Memory B cell (primary cell): ENCODE data around the gene GGT6.

ENCODE experiments used
- ATAC-seq: fragments of 150-1000 bp; cut with Tn5 transposase; 2 replicates; pipeline ENCODE4 v1.10.0; 2021; ENCODE audit warnings: low read depth, mild to moderate bottlenecking, moderate library complexity
- DNase-seq, 2 donors: peaks; one replicate each; pipeline ENCODE4 v3.0.0; 2022; ENCODE audit warnings: low spot score in 2 of 2
- H3K27ac Mint-ChIP-seq: one replicate; pipeline ENCODE4 v1.8.0; 2022; ENCODE audit warnings: mild to moderate bottlenecking, moderate library complexity, mixed read lengths
- H3K27me3 Mint-ChIP-seq: one replicate; pipeline ENCODE4 v1.8.0; 2022; ENCODE audit warnings: mixed read lengths
- H3K36me3 Mint-ChIP-seq: one replicate; pipeline ENCODE4 v1.8.0; 2022; ENCODE audit warnings: mild to moderate bottlenecking, mixed read lengths
- H3K4me1 Mint-ChIP-seq: one replicate; pipeline ENCODE4 v1.8.0; 2022; ENCODE audit warnings: mixed read lengths
- H3K4me3 Mint-ChIP-seq: one replicate; pipeline ENCODE4 v1.8.0; 2022; ENCODE audit warnings: mild to moderate bottlenecking, moderate library complexity, mixed read lengths
- H3K9me3 Mint-ChIP-seq: one replicate; pipeline ENCODE4 v1.8.0; 2022; ENCODE audit warnings: mixed read lengths

Gene GGT6

DNA sequence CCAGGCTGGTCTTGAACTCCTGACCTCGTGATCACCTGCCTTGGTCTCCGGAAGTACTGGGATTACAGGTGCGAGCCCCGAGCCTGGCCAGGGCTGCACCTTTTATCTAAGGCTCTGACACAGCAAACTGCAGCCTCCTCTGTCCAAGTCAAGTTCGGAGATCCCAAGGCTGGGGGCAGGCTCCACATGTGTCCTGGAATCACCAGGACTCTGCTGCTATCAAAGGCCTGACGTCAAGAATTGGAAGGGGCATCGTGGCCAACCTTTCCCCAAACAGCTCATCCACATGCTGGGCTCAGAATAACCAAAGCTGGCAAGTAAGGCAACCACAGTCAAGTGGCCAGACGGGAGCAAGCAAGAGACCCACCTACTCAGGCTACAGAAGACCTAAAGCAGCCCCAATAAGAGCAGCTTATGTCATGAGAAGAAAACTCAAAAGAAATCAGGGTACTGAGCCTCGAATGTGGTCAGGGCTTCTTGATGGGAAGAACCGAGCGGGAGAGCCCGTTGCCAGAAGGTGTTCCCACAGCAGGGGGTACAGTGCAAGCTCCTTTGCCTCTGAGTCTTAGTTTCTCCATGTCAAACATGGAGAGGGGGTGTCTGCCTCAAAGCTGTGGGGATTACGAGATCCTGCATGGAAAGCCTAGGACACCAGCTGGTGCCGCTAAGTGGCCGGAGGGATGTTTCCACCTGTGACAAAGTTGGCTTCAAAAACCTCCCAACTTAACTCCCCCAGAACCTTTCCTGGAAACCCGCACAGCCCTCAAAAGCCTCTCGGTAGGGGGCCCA, 13.1 kb downstream of the GGT6 start:
- Mint-ChIP-seq H3K9me3 (no peaks in the 10 kb centered on the region), H3K27ac (no peak overlapping the region), H3K36me3 (peaks cover 24% of the 10 kb centered on the region), H3K4me1 (no peaks in the 10 kb centered on the region), H3K27me3 (no peaks in the 10 kb centered on the region), H3K4me3 (no peak overlapping the region)
- no peak for DNase-seq
- no peak for ATAC-seq

DNA sequence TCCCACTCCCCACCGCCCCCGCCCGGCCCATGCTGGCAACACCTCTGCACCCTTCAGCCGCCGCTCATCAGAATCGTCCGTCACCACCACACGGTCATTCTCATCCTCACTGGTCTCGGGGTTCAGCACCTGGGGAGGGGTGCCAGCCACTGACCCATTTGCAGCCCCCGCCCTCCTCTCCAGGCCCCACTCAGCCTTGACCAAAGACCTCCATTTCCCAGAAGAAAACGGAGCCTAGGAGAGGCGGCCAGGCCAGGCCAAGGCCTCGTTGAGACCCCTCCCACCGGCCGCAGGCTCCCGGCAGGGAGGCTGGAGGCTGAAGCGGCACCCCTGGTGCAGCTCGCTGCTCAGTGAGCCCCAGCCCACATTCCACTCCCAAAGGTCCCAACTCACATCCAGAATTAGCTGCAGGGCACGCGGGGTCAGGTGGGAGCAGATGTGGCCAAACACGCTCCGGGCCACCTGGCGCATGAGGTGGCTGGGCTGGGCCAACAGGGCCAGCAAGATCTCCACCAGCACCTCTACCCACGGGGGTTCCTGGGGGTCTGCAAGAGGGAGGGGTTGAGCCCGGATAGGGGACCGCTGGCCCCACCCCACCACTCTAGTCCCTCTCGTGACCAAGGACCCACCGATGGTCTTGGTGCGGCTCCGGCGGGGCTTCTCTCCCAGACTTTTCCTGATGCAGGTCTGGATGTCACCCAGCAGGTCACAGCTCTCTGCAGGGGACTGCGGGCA, 15.0 kb downstream of the GGT6 start:
- ATAC-seq (no peak), DNase-seq (no peak)
- H3K9me3 Mint-ChIP-seq: no peaks in the 10 kb centered on the region
- no peaks in the 10 kb centered on the region for H3K27me3 Mint-ChIP-seq
- H3K27ac Mint-ChIP-seq: no peak overlapping the region
- H3K4me3 Mint-ChIP-seq: no peak overlapping the region
- no peaks in the 10 kb centered on the region for H3K4me1 Mint-ChIP-seq
- H3K36me3 Mint-ChIP-seq: peaks cover 26% of the 10 kb centered on the region

DNA sequence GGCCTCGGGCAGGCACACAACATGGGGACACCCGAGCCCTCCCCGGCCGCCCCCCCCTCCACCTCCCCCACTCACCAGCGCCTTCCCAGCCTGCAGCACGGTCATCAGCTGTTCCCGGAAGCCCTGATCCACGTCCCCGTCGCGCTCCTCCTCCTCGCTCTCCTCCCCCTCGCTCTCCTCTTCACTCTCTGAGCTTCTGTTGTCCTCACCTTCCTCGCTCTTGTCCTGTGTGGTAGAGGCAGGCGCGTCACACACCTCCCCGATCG, 15.5 kb downstream of the GGT6 start:
- no peak overlapping the region for H3K4me3 Mint-ChIP-seq
- peaks cover 26% of the 10 kb centered on the region for H3K36me3 Mint-ChIP-seq
- H3K27ac Mint-ChIP-seq: no peak overlapping the region
- H3K4me1 Mint-ChIP-seq: no peaks in the 10 kb centered on the region
- H3K9me3 Mint-ChIP-seq: no peaks in the 10 kb centered on the region
- H3K27me3 Mint-ChIP-seq: no peaks in the 10 kb centered on the region
- ATAC-seq (no peak), DNase-seq (no peak)

- peaks cover 30% of the 10 kb centered on the region for H3K36me3 Mint-ChIP-seq
Observed at GRCh38 chr17:4544135-4544950, 16.0 kb downstream of the GGT6 start.

DNA sequence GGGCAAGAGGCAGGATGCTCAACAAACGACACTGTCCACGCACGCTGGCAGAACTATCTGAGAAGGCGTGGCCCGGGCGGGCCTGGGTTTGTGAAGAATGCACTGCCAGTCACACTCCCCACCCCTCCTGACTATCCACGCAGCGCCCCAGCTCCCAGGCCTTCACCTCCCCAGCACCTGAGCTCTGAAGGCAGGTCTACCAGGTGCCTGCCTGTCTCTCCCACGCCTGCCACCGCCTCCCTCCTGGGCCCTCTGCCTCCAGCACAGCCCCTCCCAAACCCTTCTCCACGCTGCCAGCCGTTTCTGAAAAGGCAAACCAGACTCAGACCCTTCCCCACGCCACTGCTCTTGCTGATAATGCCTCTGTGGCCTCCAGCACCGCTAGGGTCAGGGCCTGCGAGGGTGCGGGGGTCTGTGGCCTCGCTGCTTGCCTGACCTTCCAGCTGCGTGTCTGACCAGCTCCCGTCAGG, 16.8 kb downstream of the GGT6 start:
- Mint-ChIP-seq H3K36me3 (peaks cover 30% of the 10 kb centered on the region), H3K27me3 (no peaks in the 10 kb centered on the region), H3K27ac (no peak overlapping the region), H3K9me3 (no peaks in the 10 kb centered on the region), H3K4me1 (no peaks in the 10 kb centered on the region), H3K4me3 (no peak overlapping the region)
- DNase-seq (no peak), ATAC-seq (no peak)

More at GRCh38 chr17:4544135-4544950, 16.0 kb downstream of the GGT6 start:
- Mint-ChIP-seq H3K9me3 (no peaks in the 10 kb centered on the region), H3K27me3 (no peaks in the 10 kb centered on the region), H3K4me1 (no peaks in the 10 kb centered on the region), H3K27ac (no peak overlapping the region), H3K4me3 (no peak overlapping the region)
- DNase-seq: no peak
- ATAC-seq: no peak

DNA sequence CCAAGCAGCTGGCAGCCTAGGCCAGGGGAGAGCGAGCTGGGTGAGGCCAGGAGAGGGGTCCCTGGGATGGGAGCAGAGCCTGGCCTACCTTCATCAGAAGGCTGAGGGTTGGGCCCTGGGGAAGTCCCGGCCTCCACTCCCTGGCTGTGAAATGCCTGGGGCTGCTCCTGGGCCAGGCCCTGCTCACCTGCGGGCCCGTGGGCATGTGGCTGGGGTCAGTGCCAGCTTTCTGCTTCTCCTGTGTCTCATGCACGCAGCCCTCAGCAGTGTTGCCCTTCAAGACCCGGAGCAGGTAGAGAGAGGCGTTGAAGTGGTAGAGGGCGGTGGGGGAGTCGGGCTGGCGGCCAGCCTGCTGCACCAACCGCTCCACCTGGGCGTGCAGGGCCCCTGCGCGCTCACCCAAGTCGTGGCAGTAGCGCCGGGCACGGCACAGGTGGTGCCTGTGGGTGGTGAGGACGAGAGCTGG, 17.6 kb downstream of the GGT6 start:
- no peak overlapping the region for H3K27ac Mint-ChIP-seq

DNA sequence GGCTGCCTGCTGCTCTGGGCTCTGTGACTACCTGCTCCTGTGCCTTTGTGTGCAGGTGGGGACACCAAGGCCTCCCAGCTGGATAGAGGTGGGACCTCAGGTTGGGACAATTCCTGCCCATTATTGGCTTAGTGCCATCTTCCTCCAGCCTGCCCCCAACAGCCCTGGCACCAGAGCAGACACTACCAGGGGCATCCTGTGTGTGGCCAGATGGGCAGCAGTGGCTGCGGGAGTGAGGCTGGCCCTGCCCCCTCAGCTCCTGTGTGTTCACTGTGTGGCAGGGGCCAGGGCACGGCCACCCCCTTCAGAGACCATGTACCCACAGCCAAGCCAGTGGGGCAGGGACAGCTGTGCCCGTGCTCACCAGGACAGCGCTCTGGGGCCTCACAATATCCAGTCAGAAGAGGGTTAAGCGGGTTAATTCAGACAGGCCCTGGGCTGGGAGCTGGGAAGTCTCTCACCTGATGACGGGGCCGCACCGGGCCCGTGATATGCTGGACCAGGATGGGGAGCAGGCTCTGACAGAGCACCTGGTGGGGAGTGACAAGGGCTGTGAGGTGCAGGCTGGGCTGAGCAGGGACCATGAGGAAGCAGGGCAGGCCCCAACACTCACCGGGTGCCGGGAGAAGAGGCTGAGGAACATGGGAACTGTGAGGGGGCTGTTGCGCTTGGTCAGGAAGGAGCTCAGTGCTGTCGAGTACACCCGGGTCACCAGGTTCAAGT, 18.2 kb downstream of the GGT6 start:
- H3K27ac Mint-ChIP-seq: no peak overlapping the region
- peaks cover under 1% of the 10 kb centered on the region for H3K4me1 Mint-ChIP-seq
- no peak for DNase-seq
- H3K4me3 Mint-ChIP-seq: no peak overlapping the region
- H3K9me3 Mint-ChIP-seq: no peaks in the 10 kb centered on the region
- no peak for ATAC-seq
- peaks cover 27% of the 10 kb centered on the region for H3K36me3 Mint-ChIP-seq
- no peaks in the 10 kb centered on the region for H3K27me3 Mint-ChIP-seq

More for the DNA sequence above, 17.6 kb downstream of the GGT6 start:
- H3K4me3 Mint-ChIP-seq: no peak overlapping the region
- H3K4me1 Mint-ChIP-seq: no peaks in the 10 kb centered on the region
- peaks cover 30% of the 10 kb centered on the region for H3K36me3 Mint-ChIP-seq
- DNase-seq (no peak), ATAC-seq (no peak)
- no peaks in the 10 kb centered on the region for H3K27me3 Mint-ChIP-seq
- no peaks in the 10 kb centered on the region for H3K9me3 Mint-ChIP-seq

DNA sequence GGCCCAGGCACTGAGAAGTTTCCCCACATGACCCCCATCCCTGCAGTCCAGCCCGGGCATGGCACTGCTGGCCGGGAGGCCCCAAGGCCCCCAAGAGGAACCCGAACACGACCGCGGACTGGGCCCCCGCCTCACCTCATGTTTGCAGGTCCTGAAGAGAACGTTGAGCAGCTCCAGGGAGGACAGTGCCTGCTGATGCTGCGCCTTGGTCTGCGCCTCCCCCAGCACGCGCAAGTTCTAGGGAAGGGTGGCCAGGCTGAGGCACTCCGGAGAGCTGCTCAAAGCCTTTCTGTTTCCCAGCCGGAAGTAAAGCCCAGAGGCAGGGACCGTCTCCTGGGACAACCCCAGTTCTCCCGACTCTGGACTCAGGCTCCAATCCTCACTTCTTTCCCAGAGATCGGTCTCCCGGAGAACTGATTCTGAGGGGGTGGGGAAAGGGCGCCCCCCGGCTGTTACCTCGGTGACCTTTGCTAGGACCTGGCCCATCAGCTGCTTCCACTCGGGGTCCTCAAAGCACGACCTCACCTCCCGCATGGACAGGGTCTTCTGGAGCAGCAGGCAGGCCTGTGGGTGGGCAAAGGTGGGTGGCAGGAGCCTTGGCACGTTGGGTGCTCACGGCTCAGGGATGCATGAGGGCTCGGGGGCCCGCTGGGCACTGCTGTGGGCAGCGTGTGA, 18.9 kb downstream of the GGT6 start:
- H3K4me1 Mint-ChIP-seq: peaks cover 6% of the 10 kb centered on the region
- DNase-seq (no peak), ATAC-seq (no peak)
- no peak overlapping the region for H3K27ac Mint-ChIP-seq
- H3K27me3 Mint-ChIP-seq: no peaks in the 10 kb centered on the region
- no peaks in the 10 kb centered on the region for H3K9me3 Mint-ChIP-seq
- H3K4me3 Mint-ChIP-seq: no peak overlapping the region
- H3K36me3 Mint-ChIP-seq: peaks cover 22% of the 10 kb centered on the region

GRCh38 chr17:4540687-4541327, 19.6 kb downstream of the GGT6 start:
- Mint-ChIP-seq H3K27me3 (no peaks in the 10 kb centered on the region), H3K36me3 (peaks cover 22% of the 10 kb centered on the region), H3K4me1 (peaks cover 7% of the 10 kb centered on the region), H3K27ac (no peak overlapping the region), H3K4me3 (no peak overlapping the region), H3K9me3 (no peaks in the 10 kb centered on the region)
- ATAC-seq (no peak), DNase-seq (no peak)

GRCh38 chr17:4540224-4540651, 20.1 kb downstream of the GGT6 start:
- H3K4me1 Mint-ChIP-seq: peaks cover 9% of the 10 kb centered on the region
- no peak overlapping the region for H3K4me3 Mint-ChIP-seq
- H3K9me3 Mint-ChIP-seq: no peaks in the 10 kb centered on the region

DNA sequence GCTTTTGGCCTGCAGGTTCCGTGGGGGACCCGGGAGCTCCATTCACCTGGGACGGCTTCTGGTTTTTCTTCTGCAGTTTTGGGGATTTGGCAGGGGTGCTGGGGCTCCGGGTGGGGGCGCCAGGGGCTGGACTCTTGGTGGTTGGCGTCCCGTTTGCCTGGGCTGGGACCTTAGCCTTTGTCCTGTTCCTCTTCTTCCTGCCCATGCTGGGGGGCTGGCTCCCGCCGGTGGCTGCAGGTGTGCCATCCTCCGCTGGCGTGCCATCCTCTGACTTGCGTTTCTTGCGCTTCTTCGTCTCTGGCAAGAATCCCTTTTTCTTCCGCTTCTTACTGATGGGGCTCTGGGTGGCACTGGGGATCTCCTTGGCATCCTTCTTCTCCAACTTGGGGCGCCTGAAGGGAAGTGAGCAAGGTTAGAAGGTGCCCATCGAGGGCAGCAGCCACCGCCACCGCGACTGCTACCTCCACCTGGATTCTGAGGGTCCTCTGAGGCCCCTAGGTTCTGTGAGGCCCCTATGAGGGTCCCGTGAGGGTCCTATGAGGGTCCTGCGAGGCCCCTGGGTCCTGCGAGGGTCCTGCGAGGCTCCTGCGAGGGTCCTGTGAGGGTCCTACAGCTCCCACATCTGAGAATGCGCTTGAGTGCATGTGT, 20.7 kb downstream of the GGT6 start:
- Mint-ChIP-seq H3K9me3 (no peaks in the 10 kb centered on the region), H3K27me3 (no peaks in the 10 kb centered on the region), H3K4me1 (peaks cover 9% of the 10 kb centered on the region), H3K36me3 (peaks cover 18% of the 10 kb centered on the region), H3K4me3 (no peak overlapping the region), H3K27ac (no peak overlapping the region)
- ATAC-seq (no peak), DNase-seq (no peak)

More at GRCh38 chr17:4540224-4540651, 20.1 kb downstream of the GGT6 start:
- peaks cover 22% of the 10 kb centered on the region for H3K36me3 Mint-ChIP-seq
- no peak overlapping the region for H3K27ac Mint-ChIP-seq
- H3K27me3 Mint-ChIP-seq: no peaks in the 10 kb centered on the region
- DNase-seq (no peak), ATAC-seq (no peak)

GRCh38 chr17:4539025-4539424, 21.4 kb downstream of the GGT6 start:
- Mint-ChIP-seq H3K27me3 (peaks cover 4% of the 10 kb centered on the region), H3K9me3 (no peaks in the 10 kb centered on the region), H3K4me3 (no peak overlapping the region), H3K27ac (no peak overlapping the region), H3K36me3 (peaks cover 17% of the 10 kb centered on the region), H3K4me1 (peaks cover 9% of the 10 kb centered on the region)
- DNase-seq (no peak), ATAC-seq (no peak)
